DMS53 treated with DMSO at 0.1 percent for 48 hours (cell line): ENCODE results near the gene DUSP2.
"Not testable (repeated sequence)": the region's sequence is repeated elsewhere in the genome, so short reads cannot be mapped to it uniquely, and the experiment has no call there.

Experiments used
- DNase-seq: peaks from one replicate; lab custom pipeline; 2025; ENCODE audit not compliant: unreplicated experiment; lab: John Stamatoyannopoulos, UW

DUSP2 gene

GRCh38 chr2:96163415-96163767 is 18.2 kb upstream of the DUSP2 start:
- DNase-seq: no peak

GRCh38 chr2:96161898-96162297 is 16.7 kb upstream of the DUSP2 start:
- no peak for DNase-seq

GRCh38 chr2:96160366-96160765 is 15.1 kb upstream of the DUSP2 start:
- not testable (repeated sequence) for DNase-seq

GRCh38 chr2:96159084-96159830 is 14.0 kb upstream of the DUSP2 start:
- DNase-seq: no peak

- no peak for DNase-seq
Measured at GRCh38 chr2:96158554-96158940, 13.3 kb upstream of the DUSP2 start.

GRCh38 chr2:96157649-96158553 is 12.7 kb upstream of the DUSP2 start:
- no peak for DNase-seq

GRCh38 chr2:96156926-96157648 is 11.8 kb upstream of the DUSP2 start:
- no peak for DNase-seq

GRCh38 chr2:96156011-96156820 is 11.0 kb upstream of the DUSP2 start:
- DNase-seq: no peak

GRCh38 chr2:96154506-96155380 is 9.5 kb upstream of the DUSP2 start:
- no peak for DNase-seq

GRCh38 chr2:96153991-96154431 is 8.8 kb upstream of the DUSP2 start:
- no peak for DNase-seq

- no peak for DNase-seq
Measured at GRCh38 chr2:96153291-96153713, 8.1 kb upstream of the DUSP2 start.

- no peak for DNase-seq
Measured at GRCh38 chr2:96152304-96153161, 7.3 kb upstream of the DUSP2 start.

GRCh38 chr2:96151595-96152303 is 6.5 kb upstream of the DUSP2 start:
- DNase-seq: no peak

- no peak for DNase-seq
Measured at GRCh38 chr2:96150791-96151594, 5.8 kb upstream of the DUSP2 start.

- no peak for DNase-seq
Measured at GRCh38 chr2:96150007-96150640, 4.9 kb upstream of the DUSP2 start.

- peak; percentile 82 for DNase-seq
Measured at GRCh38 chr2:96148410-96149217, 3.4 kb upstream of the DUSP2 start.
